H1 (cell line): Measurements from ENCODE around the gene TLL2. TPM values are rescaled to one million over a fixed set of nuclear protein-coding genes. Genes with fewer than 3 reads are reported as not detected.

Source experiments
- CTCF ChIA-PET: fragments of 300-600 bp; sonication (Branson Sonifier 250); formaldehyde crosslinking; loops from one replicate; lab custom pipeline; 2021; ENCODE audit not compliant: partially characterized antibody; lab: Charles Lee
- POLR2A ChIA-PET: fragments of 300-600 bp; sonication (Branson Sonifier 250); formaldehyde crosslinking; loops from one replicate; lab custom pipeline; 2021; ENCODE audit warnings: inconsistent platforms; ENCODE audit not compliant: partially characterized antibody; lab: Charles Lee
- DNase-seq, 2 experiments: peaks; one replicate each; pipeline versions ENCODE4 v3.0.0 to v3.0.0-alpha.2; 2010 to 2022; ENCODE audit warnings: low spot score in 2 of 2, low read depth in 1 of 2, mixed read lengths in 1 of 2
- FAIRE-seq: peaks from 2 replicates; lab custom pipeline; 2011; peaks lifted over from hg19 to GRCh38; lab: Jason Lieb, UNC
- H2AFZ ChIP-seq: 2 replicates; pipeline ENCODE4 v1.8.1; 2012; ENCODE audit warnings: low read length, inconsistent platforms
- H2AK5ac ChIP-seq: 2 replicates; pipeline ENCODE4 v1.6.1; 2013; ENCODE audit warnings: low read depth, low read length
- H2BK120ac ChIP-seq: replicated peaks from 2 replicates; pipeline ENCODE3; 2013; ENCODE audit warnings: low read depth, low read length, inconsistent platforms
- H2BK12ac ChIP-seq: 2 replicates; pipeline ENCODE4 v1.6.1; 2013; ENCODE audit warnings: low read depth, low read length
- H2BK15ac ChIP-seq: 2 replicates; pipeline ENCODE4 v1.6.1; 2013; ENCODE audit warnings: low read length
- H2BK20ac ChIP-seq: 2 replicates; pipeline ENCODE4 v1.6.1; 2013; ENCODE audit warnings: low read length
- H2BK5ac ChIP-seq: 2 replicates; pipeline ENCODE4 v1.6.1; 2013; ENCODE audit warnings: low read depth, low read length
- H3K14ac ChIP-seq: 2 replicates; pipeline ENCODE4 v1.6.1; 2013; ENCODE audit warnings: inconsistent platforms; ENCODE audit not compliant: insufficient read length
- H3K18ac ChIP-seq: 2 replicates; pipeline ENCODE4 v1.6.1; 2013; ENCODE audit warnings: low read length; ENCODE audit errors: extremely low read depth
- H3K23ac ChIP-seq: 2 replicates; pipeline ENCODE4 v1.6.1; 2013; ENCODE audit warnings: inconsistent platforms; ENCODE audit not compliant: insufficient read length
- H3K23me2 ChIP-seq: 2 replicates; pipeline ENCODE4 v1.6.1; 2013; ENCODE audit warnings: low read depth, low read length
- H3K27ac ChIP-seq: 2 replicates; pipeline ENCODE4 v1.6.1; 2011; ENCODE audit warnings: low read depth, low read length, inconsistent platforms
- H3K27me3 ChIP-seq, 4 experiments: replicated peaks in 1 of 4; 1 replicate in 1 of 4; 2 replicates in 3 of 4; pipeline versions ENCODE4 v1.6.1 to v1.8.1; 2011 to 2013; ENCODE audit warnings: low read length in 3 of 4, mild to moderate bottlenecking in 3 of 4, inconsistent platforms in 2 of 4, mixed read lengths in 2 of 4, moderate library complexity in 1 of 4; ENCODE audit not compliant: control insufficient read depth in 3 of 4, insufficient read depth in 3 of 4; ENCODE audit errors: extremely low read depth in 1 of 4
- H3K36me3 ChIP-seq, 4 experiments: 2 replicates each; pipeline versions ENCODE4 v1.6.1 to v1.8.1; 2011 to 2013; ENCODE audit warnings: mild to moderate bottlenecking in 4 of 4, low read length in 3 of 4, moderate library complexity in 2 of 4, control low read depth in 1 of 4, inconsistent platforms in 1 of 4; ENCODE audit not compliant: insufficient read depth in 4 of 4, control insufficient read depth in 2 of 4
- H3K4ac ChIP-seq: replicated peaks from 2 replicates; pipeline ENCODE3; 2013; ENCODE audit warnings: low read length, low read depth, mixed read lengths, inconsistent platforms; ENCODE audit not compliant: insufficient read length
- H3K4me1 ChIP-seq, 4 experiments: replicated peaks in 1 of 4; 1 replicate in 1 of 4; 2 replicates in 3 of 4; pipeline versions ENCODE4 v1.6.1 to v1.8.1; 2011 to 2013; ENCODE audit warnings: low read length in 3 of 4, inconsistent platforms in 2 of 4, mixed read lengths in 1 of 4; ENCODE audit not compliant: insufficient read depth in 4 of 4, control insufficient read depth in 3 of 4
- H3K4me2 ChIP-seq, 2 experiments: 2 replicates each; pipeline versions ENCODE4 v1.6.1 to v1.8.1; 2011 to 2013; ENCODE audit warnings: low read depth in 2 of 2, low read length in 2 of 2, control low read depth in 1 of 2, inconsistent platforms in 1 of 2, mild to moderate bottlenecking in 1 of 2; ENCODE audit not compliant: insufficient read depth in 1 of 2
- H3K4me3 ChIP-seq, 4 experiments: fragments of 200-600, 300-600 bp in 1 of 4; sonication (generic), shearing (Covaris generic), sonication (Bioruptor Twin) in 1 of 4; 2 replicates each; pipeline versions ENCODE4 v1.5.1 to v1.8.1; 2011 to 2016; ENCODE audit warnings: low read length in 4 of 4, low read depth in 3 of 4, control low read depth in 2 of 4, inconsistent platforms in 2 of 4, mild to moderate bottlenecking in 2 of 4, mixed read lengths in 1 of 4, moderate library complexity in 1 of 4; ENCODE audit not compliant: insufficient read depth in 2 of 4; ENCODE audit errors: extremely low read depth in 1 of 4
- H3K56ac ChIP-seq: replicated peaks from 2 replicates; pipeline ENCODE3; 2013; ENCODE audit warnings: low read depth, mild to moderate bottlenecking, mixed read lengths, low read length, inconsistent platforms; ENCODE audit not compliant: insufficient read length
- H3K79me1 ChIP-seq: 2 replicates; pipeline ENCODE4 v1.6.1; 2013; ENCODE audit warnings: low read depth, low read length, control low read depth
- H3K79me2 ChIP-seq, 2 experiments: 2 replicates each; pipeline versions ENCODE4 v1.6.1 to v1.8.1; 2012 to 2013; ENCODE audit warnings: low read length in 2 of 2, mild to moderate bottlenecking in 2 of 2, inconsistent platforms in 1 of 2; ENCODE audit not compliant: insufficient read depth in 2 of 2, control insufficient read depth in 1 of 2
- H3K9ac ChIP-seq, 4 experiments: replicated peaks in 1 of 4; 1 replicate in 1 of 4; 2 replicates in 3 of 4; pipeline versions ENCODE4 v1.6.1 to v1.8.1; 2011 to 2013; ENCODE audit warnings: low read depth in 3 of 4, low read length in 3 of 4, control low read depth in 2 of 4, mild to moderate bottlenecking in 2 of 4, moderate library complexity in 2 of 4, inconsistent platforms in 1 of 4; ENCODE audit errors: extremely low read depth in 1 of 4
- H3K9me3 ChIP-seq, 2 experiments: 2 replicates each; pipeline versions ENCODE4 v1.6.1 to v1.8.1; 2012 to 2013; ENCODE audit warnings: mild to moderate bottlenecking in 2 of 2, moderate library complexity in 2 of 2, control low read depth in 1 of 2, inconsistent platforms in 1 of 2, low read depth in 1 of 2, low read length in 1 of 2, mixed read lengths in 1 of 2; ENCODE audit not compliant: insufficient read depth in 2 of 2
- H4K20me1 ChIP-seq, 2 experiments: replicated peaks in 1 of 2; 2 replicates each; pipeline versions ENCODE3 to v1.8.1; 2011 to 2013; ENCODE audit warnings: inconsistent platforms in 2 of 2, low read length in 2 of 2, mild to moderate bottlenecking in 1 of 2; ENCODE audit not compliant: insufficient read depth in 2 of 2, control insufficient read depth in 1 of 2
- H4K5ac ChIP-seq: 2 replicates; pipeline ENCODE4 v1.6.1; 2013; ENCODE audit warnings: low read length, low read depth, mixed read lengths, inconsistent platforms; ENCODE audit not compliant: insufficient read length
- H4K8ac ChIP-seq: 2 replicates; pipeline ENCODE4 v1.8.0; 2013; ENCODE audit warnings: mild to moderate bottlenecking, moderate library complexity, low read length, inconsistent platforms; ENCODE audit not compliant: insufficient read depth; ENCODE audit errors: extremely low read depth
- H4K91ac ChIP-seq: replicated peaks from 2 replicates; pipeline ENCODE3; 2013; ENCODE audit warnings: low read length, mixed read lengths, inconsistent platforms; ENCODE audit not compliant: insufficient read length
- BACH1 ChIP-seq: IDR thresholded peaks from 2 replicates; pipeline ENCODE4 v1.6.1; 2012; ENCODE audit warnings: low read length, improper control_type of control experiment
- CREB1 ChIP-seq: IDR thresholded peaks from 2 replicates; pipeline ENCODE4 v1.6.1; 2012; ENCODE audit warnings: inconsistent platforms
- HDAC2 ChIP-seq, 2 experiments: fragments of 300-600 bp in 1 of 2; sonication (generic) in 1 of 2; IDR thresholded peaks; 2 replicates each; pipeline ENCODE4 v1.6.1; 2011 to 2012; ENCODE audit warnings: low read depth in 2 of 2, low read length in 2 of 2, mild to moderate bottlenecking in 2 of 2, moderate library complexity in 2 of 2, borderline replicate concordance in 1 of 2, inconsistent platforms in 1 of 2
- KDM1A ChIP-seq: fragments of 200-600, 300-600 bp; sonication (generic); IDR thresholded peaks from 2 replicates; pipeline ENCODE4 v1.7.1; 2016; ENCODE audit warnings: mild to moderate bottlenecking, low read length, borderline replicate concordance
- RAD21 ChIP-seq, 2 experiments: IDR thresholded peaks in 1 of 2; conservative IDR thresholded peaks in 1 of 2; 2 replicates each; pipeline ENCODE4 v1.6.1; 2011; ENCODE audit warnings: low read depth in 2 of 2, low read length in 2 of 2, improper control_type of control experiment in 1 of 2, inconsistent platforms in 1 of 2, mild to moderate bottlenecking in 1 of 2, moderate library complexity in 1 of 2
- USF2 ChIP-seq: IDR thresholded peaks from 2 replicates; pipeline ENCODE4 v1.6.1; 2011; ENCODE audit warnings: low read length, improper control_type of control experiment
- WGBS, 2 experiments: shearing (Covaris generic) in 1 of 2; methylation state at CpG; one replicate each; pipeline versions ENCODE4 v1.1.6 to v1.1.7; 2013 to 2015; ENCODE audit warnings: low lambda C conversion rate in 2 of 2, mixed read lengths in 2 of 2, inconsistent platforms in 1 of 2, low coverage in 1 of 2, missing lambda C conversion rate in 1 of 2; ENCODE audit not compliant: insufficient replicate concordance in 2 of 2, insufficient coverage in 1 of 2, insufficient read length in 1 of 2; ENCODE audit errors: extremely low coverage in 1 of 2, missing lambda C conversion rate in 1 of 2; 5-methylcytosine and 5-hydroxymethylcytosine counted together
- polyA plus RNA-seq, 7 experiments: library from polyadenylated mRNA; depleted of rRNA in 3 of 7; stranded (reverse) in 5 of 7; unstranded in 2 of 7; fragments of >200 nt in 5 of 7; fragments of 200-250 nt in 2 of 7; gene quantifications; 1 replicate in 5 of 7; 2 replicates in 1 of 7; 4 replicates in 1 of 7; pipeline versions ENCODE4 v1.2.1 to v1.2.3, GENCODE V29; 2011 to 2013; ENCODE audit warnings: missing spikeins in 2 of 7, mixed read lengths in 2 of 7
- total RNA-seq: library from RNA; stranded (reverse); fragmentation: NEBNext Ultra II Directional; extraction: Animal tissue kit (Norgen Biotek cat#: 25700); gene quantifications from 2 replicates; pipeline ENCODE4 v1.2.1, GENCODE V29; 2021

TLL2 gene
- total and polyA plus RNA-seq, 2 of the 8 experiments (the other 6 are each of a cell fraction or from before 2014, with no cell fraction given): 2.4 to 3.2 TPM

- Histone ChIP-seq H3K27me3 (no peaks in the 10 kb centered on the region), H2AK5ac (no peak overlapping the region), H4K91ac (no peak overlapping the region), H3K79me1 (no peaks in the 10 kb centered on the region), H4K20me1 (no peaks in the 10 kb centered on the region), H3K9ac (no peak overlapping the region), H2BK12ac (no peak overlapping the region), H3K27ac (no peak overlapping the region), H3K4me3 (no peak overlapping the region), H3K56ac (no peak overlapping the region), H3K79me2 (no peaks in the 10 kb centered on the region), H2AFZ (no peak overlapping the region), H4K8ac (no peak overlapping the region), H2BK20ac (no peak overlapping the region), H3K14ac (no peak overlapping the region), H3K18ac (no peak overlapping the region), H3K4me2 (no peak overlapping the region), H3K23me2 (no peaks in the 10 kb centered on the region), H3K9me3 (no peaks in the 10 kb centered on the region), H2BK120ac (no peak overlapping the region), H4K5ac (no peak overlapping the region), H2BK15ac (no peak overlapping the region), H3K4ac (no peak overlapping the region), H3K4me1 (peaks cover 0 to 7% (median 2%) of the 10 kb centered on the region in 4 experiments; a peak in 3 of 7 replicates), H2BK5ac (no peak overlapping the region), H3K36me3 (no peaks in the 10 kb centered on the region), H3K23ac (no peak overlapping the region)
- DNase-seq: no peak
- no peak for FAIRE-seq
- CTCF ChIA-PET: interaction anchor here (0.8 to 11.8 kb wide), 14 partner anchors 8 to 301 kb away, joined by 3 to 119 read pairs (median 4); no protein-coding TSS in a partner anchor
- TF ChIP-seq HDAC2 (IDR thresholded peaks at IDR 0.05; ENCODE audit: borderline replicate concordance in 1 of 2, low read depth in 2 of 2, low read length in 2 of 2) (peak in 1 of 2 experiments; percentile 85; a peak in 1 of 4 replicates), BACH1 (no peak), USF2 (no peak), RAD21 (IDR thresholded peaks at IDR 0.05 in 1 of 2, conservative IDR thresholded peaks at IDR 0.05 in 1 of 2; ENCODE audit: low read depth in 2 of 2, low read length in 2 of 2) (peak in 1 of 2 experiments; percentile 35; a peak in 1 of 4 replicates), CREB1 (no peak), KDM1A (peak; percentile 89; the same call in 1 of the 2 replicates)
- 87% methylated on average over 4 of the region's 4 CpGs; no CpG with 5 or more reads in 1 of the 2 experiments for WGBS, 2 experiments
- POLR2A ChIA-PET: interaction anchor here (1.3 kb wide), 1 partner anchor 88 kb away, joined by 3 read pairs; no protein-coding TSS in a partner anchor
These were observed 196.5 kb downstream of the TLL2 start for GRCh38 chr10:96317067-96317833.
